ENCODE data around the gene ZNF121.

- TF ChIP-seq, protein P1, sequence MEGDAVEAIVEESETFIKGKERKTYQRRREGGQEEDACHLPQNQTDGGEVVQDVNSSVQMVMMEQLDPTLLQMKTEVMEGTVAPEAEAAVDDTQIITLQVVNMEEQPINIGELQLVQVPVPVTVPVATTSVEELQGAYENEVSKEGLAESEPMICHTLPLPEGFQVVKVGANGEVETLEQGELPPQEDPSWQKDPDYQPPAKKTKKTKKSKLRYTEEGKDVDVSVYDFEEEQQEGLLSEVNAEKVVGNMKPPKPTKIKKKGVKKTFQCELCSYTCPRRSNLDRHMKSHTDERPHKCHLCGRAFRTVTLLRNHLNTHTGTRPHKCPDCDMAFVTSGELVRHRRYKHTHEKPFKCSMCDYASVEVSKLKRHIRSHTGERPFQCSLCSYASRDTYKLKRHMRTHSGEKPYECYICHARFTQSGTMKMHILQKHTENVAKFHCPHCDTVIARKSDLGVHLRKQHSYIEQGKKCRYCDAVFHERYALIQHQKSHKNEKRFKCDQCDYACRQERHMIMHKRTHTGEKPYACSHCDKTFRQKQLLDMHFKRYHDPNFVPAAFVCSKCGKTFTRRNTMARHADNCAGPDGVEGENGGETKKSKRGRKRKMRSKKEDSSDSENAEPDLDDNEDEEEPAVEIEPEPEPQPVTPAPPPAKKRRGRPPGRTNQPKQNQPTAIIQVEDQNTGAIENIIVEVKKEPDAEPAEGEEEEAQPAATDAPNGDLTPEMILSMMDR (IDR thresholded peaks at IDR 0.05) = no peak
- TF ChIP-seq POLR2A (IDR thresholded peaks at IDR 0.05) = no peak
These were observed 48.4 kb downstream of the ZNF121 start for GRCh38 chr19:9535934-9536333.
